B cell (primary cell): ENCODE results near the gene GUF1. TPM values are rescaled to one million over a fixed set of nuclear protein-coding genes. Genes with fewer than 3 reads are reported as not detected.

Source experiments
- ATAC-seq: fragments of 200-7000 bp; cut with Tn5 transposase; one replicate; pipeline ENCODE4 v1.10.0; 2021; ENCODE audit warnings: low read depth, mild to moderate bottlenecking, moderate number of reproducible peaks, moderate library complexity
- CTCF ChIA-PET: fragments of 350-600 bp; sonication (Branson Sonifier 250); formaldehyde crosslinking; loops from one replicate; lab custom pipeline; 2021; ENCODE audit warnings: antibody characterized with exemption, inconsistent platforms; lab: Charles Lee
- POLR2A ChIA-PET: fragments of 350-600 bp; sonication (Branson Sonifier 250); formaldehyde crosslinking; loops from one replicate; lab custom pipeline; 2021; ENCODE audit warnings: antibody characterized with exemption; lab: Charles Lee
- DNase-seq: peaks from one replicate; pipeline ENCODE4 v3.0.0; 2013
- H2AFZ ChIP-seq: 2 replicates; pipeline ENCODE4 v1.6.1; 2012; ENCODE audit warnings: mild to moderate bottlenecking, low read depth, low read length; ENCODE audit not compliant: insufficient read depth, poor library complexity, severe bottlenecking
- H3K27ac ChIP-seq, 2 donors: 1 replicate in 1 of 2; 2 replicates in 1 of 2; pipeline ENCODE4 v1.5.1; 2012 to 2013; ENCODE audit warnings: low read length in 2 of 2, mild to moderate bottlenecking in 2 of 2, moderate library complexity in 1 of 2
- H3K27me3 ChIP-seq, 4 experiments: fragments of 200-600 bp in 1 of 4; sonication (generic) in 1 of 4; replicated peaks in 1 of 4; 1 replicate in 2 of 4; 2 replicates in 2 of 4; pipeline versions ENCODE4 v1.6.1 to v1.7.0; 2013 to 2016; ENCODE audit warnings: low read length in 3 of 4, mild to moderate bottlenecking in 2 of 4, mixed read lengths in 1 of 4, moderate library complexity in 1 of 4; ENCODE audit not compliant: insufficient read depth in 4 of 4, control insufficient read depth in 3 of 4; ENCODE audit errors: control extremely low read depth in 1 of 4
- H3K36me3 ChIP-seq, 2 experiments: replicated peaks in 1 of 2; 1 replicate in 1 of 2; 2 replicates in 1 of 2; pipeline versions ENCODE4 v1.6.1 to v1.7.1; 2013; ENCODE audit warnings: low read length in 1 of 2; ENCODE audit not compliant: insufficient read depth in 2 of 2, control insufficient read depth in 1 of 2; ENCODE audit errors: control extremely low read depth in 1 of 2, extremely low read depth in 1 of 2
- H3K4me1 ChIP-seq, 2 donors: fragments of 200-600 bp in 1 of 2; sonication (generic) in 1 of 2; 1 replicate in 1 of 2; 2 replicates in 1 of 2; pipeline versions ENCODE4 v1.5.1 to v1.6.1; 2013 to 2017; ENCODE audit warnings: low read length in 2 of 2; ENCODE audit not compliant: control insufficient read depth in 2 of 2, insufficient read depth in 2 of 2
- H3K4me2 ChIP-seq: replicated peaks from 2 replicates; pipeline ENCODE3; 2012; ENCODE audit warnings: mild to moderate bottlenecking, low read depth, low read length; ENCODE audit not compliant: poor library complexity, severe bottlenecking
- H3K4me3 ChIP-seq, 5 experiments: fragments of 200-600 bp in 1 of 5; sonication (generic) in 1 of 5; 1 replicate in 3 of 5; 2 replicates in 2 of 5; pipeline versions ENCODE4 v1.5.1 to v1.7.0; 2011 to 2016; ENCODE audit warnings: low read length in 4 of 5, mild to moderate bottlenecking in 4 of 5, low read depth in 2 of 5, control low read depth in 1 of 5, moderate library complexity in 1 of 5; ENCODE audit not compliant: insufficient read depth in 1 of 5; ENCODE audit errors: control extremely low read depth in 1 of 5, extremely low read depth in 1 of 5
- H3K79me2 ChIP-seq: fragments of 200-600 bp; sonication (generic); one replicate; pipeline ENCODE4 v1.6.0; 2016; ENCODE audit warnings: low read length; ENCODE audit not compliant: control insufficient read depth, insufficient read depth
- H3K9ac ChIP-seq: fragments of 200-600 bp; sonication (generic); 2 replicates; pipeline ENCODE4 v1.6.1; 2017; ENCODE audit warnings: mild to moderate bottlenecking, low read length, moderate library complexity
- H3K9me3 ChIP-seq, 3 donors: one replicate each; pipeline versions ENCODE4 v1.6.1 to v1.7.1; 2013; ENCODE audit warnings: low read length in 2 of 3; ENCODE audit not compliant: control insufficient read depth in 2 of 3, insufficient read depth in 1 of 3; ENCODE audit errors: control extremely low read depth in 1 of 3
- H4K20me1 ChIP-seq: 2 replicates; pipeline ENCODE4 v1.6.0; 2012; ENCODE audit warnings: mild to moderate bottlenecking, low read length; ENCODE audit not compliant: insufficient read depth, control insufficient read depth, poor library complexity, severe bottlenecking
- H3K27ac Mint-ChIP-seq: one replicate; pipeline ENCODE4 v1.8.0; 2021; ENCODE audit warnings: mixed read lengths
- H3K27me3 Mint-ChIP-seq: one replicate; pipeline ENCODE4 v1.8.0; 2021; ENCODE audit warnings: mixed read lengths
- H3K4me1 Mint-ChIP-seq: one replicate; pipeline ENCODE4 v1.8.0; 2021; ENCODE audit warnings: mixed read lengths
- H3K4me3 Mint-ChIP-seq: one replicate; pipeline ENCODE4 v1.8.0; 2021; ENCODE audit warnings: mixed read lengths
- H3K9me3 Mint-ChIP-seq: one replicate; pipeline ENCODE4 v1.8.0; 2022; ENCODE audit warnings: mixed read lengths; ENCODE audit not compliant: insufficient read depth
- CTCF ChIP-seq: fragments of 200-600 bp; IDR thresholded peaks from one replicate; pipeline ENCODE4 v1.8.0; 2022; ENCODE audit warnings: antibody characterized with exemption, mild to moderate bottlenecking
- EZH2 ChIP-seq: IDR thresholded peaks from 2 replicates; pipeline ENCODE4 v1.6.1; 2012; ENCODE audit warnings: borderline replicate concordance, low read depth, mild to moderate bottlenecking, moderate library complexity, low read length; ENCODE audit not compliant: insufficient read depth, poor library complexity, severe bottlenecking
- WGBS: methylation state at CpG from one replicate; pipeline ENCODE4 v1.1.5; 2013; ENCODE audit warnings: missing lambda C conversion rate; ENCODE audit not compliant: insufficient coverage; 5-methylcytosine and 5-hydroxymethylcytosine counted together
- intact Hi-C: fragments of 100-400 bp; cut with micrococcal nuclease; formaldehyde crosslinking; loops from one replicate; pipeline ENCODE4 v1.10.0; 2022
- polyA plus RNA-seq: library from polyadenylated mRNA; depleted of rRNA; stranded (reverse); fragments of >200 nt; gene quantifications from 2 replicates; pipeline ENCODE4 v1.2.3, GENCODE V29; 2012
- total RNA-seq, 2 donors: library from RNA; stranded (reverse); fragments of 120-200 nt in 1 of 2; gene quantifications; 1 replicate in 1 of 2; 2 replicates in 1 of 2; pipeline versions ENCODE4 v1.2.3 to v1.2.4, GENCODE V29; 2013 to 2022

Gene GUF1
- total and polyA plus RNA-seq, 2 donors (not counting 1 experiment from before 2014, with no cell fraction given): 9.6 to 24.2 TPM

- Histone ChIP-seq H3K9ac (no peak overlapping the region), H3K27me3 (peaks cover 0 to 13% (median 1%) of the 10 kb centered on the region in 4 experiments), H3K9me3 (no peaks in the 10 kb centered on the region), H3K27ac (no peak overlapping the region), H3K4me3 (no peak overlapping the region), H3K36me3 (no peaks in the 10 kb centered on the region), H4K20me1 (no peaks in the 10 kb centered on the region), H2AFZ (no peak overlapping the region), H3K4me1 (no peaks in the 10 kb centered on the region), H3K4me2 (no peak overlapping the region), H3K79me2 (no peaks in the 10 kb centered on the region)
- ChIA-PET POLR2A (no interaction called here), CTCF (no interaction called here)
- H3K27me3 Mint-ChIP-seq: peaks cover 19% of the 10 kb centered on the region
- H3K4me1 Mint-ChIP-seq: no peaks in the 10 kb centered on the region
- no peak for DNase-seq
- no peaks in the 10 kb centered on the region for H3K9me3 Mint-ChIP-seq
- intact Hi-C loops: no loop called here
- ATAC-seq: no peak
- no peak overlapping the region for H3K27ac Mint-ChIP-seq
- 17% methylated on average over 1 of the region's 2 CpGs for WGBS
- H3K4me3 Mint-ChIP-seq: no peak overlapping the region
- no peak for TF ChIP-seq EZH2
- TF ChIP-seq CTCF: no peak
Observed at GRCh38 chr4:44668526-44668925, 9.7 kb upstream of the GUF1 start.

- ChIA-PET CTCF (no interaction called here), POLR2A (no interaction called here)
- Histone ChIP-seq H3K9ac (no peak overlapping the region), H2AFZ (no peak overlapping the region), H3K79me2 (no peaks in the 10 kb centered on the region), H3K4me2 (no peak overlapping the region), H3K27ac (no peak overlapping the region), H3K27me3 (peaks cover 0 to 12% (median 1%) of the 10 kb centered on the region in 4 experiments), H4K20me1 (no peaks in the 10 kb centered on the region), H3K9me3 (no peaks in the 10 kb centered on the region), H3K36me3 (no peaks in the 10 kb centered on the region), H3K4me1 (no peaks in the 10 kb centered on the region), H3K4me3 (no peak overlapping the region)
- DNase-seq (no peak), ATAC-seq (no peak)
- Mint-ChIP-seq H3K9me3 (no peaks in the 10 kb centered on the region), H3K27me3 (peaks cover 19% of the 10 kb centered on the region), H3K4me3 (no peak overlapping the region), H3K4me1 (no peaks in the 10 kb centered on the region), H3K27ac (no peak overlapping the region)
- TF ChIP-seq CTCF (no peak), EZH2 (no peak)
- intact Hi-C loops: no loop called here
- WGBS: 88% methylated on average over 4 of the region's 4 CpGs
Observed at GRCh38 chr4:44670506-44671199, 7.6 kb upstream of the GUF1 start.
